OCI-LY1 (cell line): ENCODE data around the gene ZNF470.

Experiments
- CTCF ChIP-seq: fragments of 200-600 bp; sonication (generic), shearing (Covaris generic); IDR thresholded peaks from 2 replicates; pipeline ENCODE4 v1.5.1; 2017; ENCODE audit warnings: mild to moderate bottlenecking, antibody characterized with exemption, low read length, moderate library complexity, mixed read lengths
- EZH2 ChIP-seq: fragments of 200-600 bp; sonication (generic), shearing (Covaris generic); IDR thresholded peaks from 2 replicates; pipeline ENCODE4 v1.8.0; 2017; ENCODE audit warnings: borderline replicate concordance, mixed run types, mild to moderate bottlenecking, antibody characterized with exemption, low read length, moderate library complexity, mixed read lengths

GRCh38 chr19:56613639-56614038, 46.4 kb downstream of the ZNF470 start:
- TF ChIP-seq CTCF, result no peak
- TF ChIP-seq EZH2, result no peak
